ENCODE results near the gene PSMB4. TPM values are rescaled to one million over a fixed set of nuclear protein-coding genes. Genes with fewer than 3 reads are reported as not detected.
"Not testable (repeated sequence)": the region's sequence is repeated elsewhere in the genome, so short reads cannot be mapped to it uniquely, and the experiment has no call there.

PSMB4 gene
- polyA plus RNA-seq (2011; rRNA removed) (483 and 516 TPM in 2 replicates), polyA minus RNA-seq (2011; rRNA and poly(A)+ RNA removed) (284 and 352 TPM in 2 replicates)

DNA sequence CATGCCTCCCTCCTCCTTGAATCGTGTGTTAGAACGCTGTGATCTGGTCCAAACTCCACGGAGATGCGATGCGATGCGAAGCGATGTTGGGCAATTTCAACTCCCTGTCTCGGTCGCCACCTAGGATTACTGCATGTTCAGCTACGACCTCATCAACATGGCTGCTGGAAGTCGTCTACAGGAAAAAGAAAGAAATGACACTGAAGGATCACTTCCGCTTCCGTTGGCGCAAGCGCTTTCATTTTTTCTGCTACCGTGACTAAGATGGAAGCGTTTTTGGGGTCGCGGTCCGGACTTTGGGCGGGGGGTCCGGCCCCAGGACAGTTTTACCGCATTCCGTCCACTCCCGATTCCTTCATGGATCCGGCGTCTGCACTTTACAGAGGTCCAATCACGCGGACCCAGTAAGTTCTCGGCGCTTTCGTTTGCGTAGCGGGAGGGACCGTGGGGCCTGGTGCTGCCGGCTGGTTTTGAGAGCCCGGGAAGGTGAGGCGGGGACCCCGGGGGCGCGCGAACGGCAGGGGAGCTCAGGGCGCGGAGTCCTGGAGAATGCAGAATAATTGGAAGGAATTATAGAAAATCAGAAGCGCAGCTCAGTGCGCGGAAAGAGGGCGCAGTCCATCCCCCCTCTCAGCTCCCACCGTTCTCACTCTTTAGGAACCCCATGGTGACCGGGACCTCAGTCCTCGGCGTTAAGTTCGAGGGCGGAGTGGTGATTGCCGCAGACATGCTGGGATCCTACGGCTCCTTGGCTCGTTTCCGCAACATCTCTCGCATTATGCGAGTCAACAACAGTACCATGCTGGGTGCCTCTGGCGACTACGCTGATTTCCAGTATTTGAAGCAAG is at the start of gene PSMB4:
Gene PSMB4, plus strand, starts transcription at position 250 of the 848 bp plus-strand sequence. Its CDS starts 15 bp downstream, at position 265.
- peak within 1 kb of the TSS; percentile 81 for H3K27ac ChIP-seq (ENCODE audit: low read depth, low read length)
- TF ChIP-seq, protein P1, sequence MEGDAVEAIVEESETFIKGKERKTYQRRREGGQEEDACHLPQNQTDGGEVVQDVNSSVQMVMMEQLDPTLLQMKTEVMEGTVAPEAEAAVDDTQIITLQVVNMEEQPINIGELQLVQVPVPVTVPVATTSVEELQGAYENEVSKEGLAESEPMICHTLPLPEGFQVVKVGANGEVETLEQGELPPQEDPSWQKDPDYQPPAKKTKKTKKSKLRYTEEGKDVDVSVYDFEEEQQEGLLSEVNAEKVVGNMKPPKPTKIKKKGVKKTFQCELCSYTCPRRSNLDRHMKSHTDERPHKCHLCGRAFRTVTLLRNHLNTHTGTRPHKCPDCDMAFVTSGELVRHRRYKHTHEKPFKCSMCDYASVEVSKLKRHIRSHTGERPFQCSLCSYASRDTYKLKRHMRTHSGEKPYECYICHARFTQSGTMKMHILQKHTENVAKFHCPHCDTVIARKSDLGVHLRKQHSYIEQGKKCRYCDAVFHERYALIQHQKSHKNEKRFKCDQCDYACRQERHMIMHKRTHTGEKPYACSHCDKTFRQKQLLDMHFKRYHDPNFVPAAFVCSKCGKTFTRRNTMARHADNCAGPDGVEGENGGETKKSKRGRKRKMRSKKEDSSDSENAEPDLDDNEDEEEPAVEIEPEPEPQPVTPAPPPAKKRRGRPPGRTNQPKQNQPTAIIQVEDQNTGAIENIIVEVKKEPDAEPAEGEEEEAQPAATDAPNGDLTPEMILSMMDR (IDR thresholded peaks at IDR 0.05; ENCODE audit: low read depth, low read length) = peak; percentile 28; the same call in 1 of the 2 replicates
- peaks cover 4% of the 10 kb centered on the region; the same call in 1 of the 2 replicates for H3K9me3 ChIP-seq (ENCODE audit: control insufficient read depth, insufficient read depth, low read length)
- no peaks in the 10 kb centered on the region for H3K27me3 ChIP-seq (ENCODE audit: control insufficient read depth, insufficient read depth, low read length)
- peak; percentile 82 for DNase-seq (ENCODE audit: low read depth, low spot score)
- ChIA-PET CTCF (interaction anchor here (0.7 to 2.1 kb wide), 6 partner anchors 13 to 99 kb away, joined by 3 to 11 read pairs (median 3); no protein-coding TSS in a partner anchor), POLR2A (interaction anchor here (0.5 to 2.2 kb wide), 11 partner anchors 15 to 148 kb away, joined by 3 to 9 read pairs (median 4); partner anchors contain the start of gene PI4KB)
- H3K4me3 ChIP-seq (ENCODE audit: low read depth, low read length) = peak within 1 kb of the TSS; percentile 97

DNA sequence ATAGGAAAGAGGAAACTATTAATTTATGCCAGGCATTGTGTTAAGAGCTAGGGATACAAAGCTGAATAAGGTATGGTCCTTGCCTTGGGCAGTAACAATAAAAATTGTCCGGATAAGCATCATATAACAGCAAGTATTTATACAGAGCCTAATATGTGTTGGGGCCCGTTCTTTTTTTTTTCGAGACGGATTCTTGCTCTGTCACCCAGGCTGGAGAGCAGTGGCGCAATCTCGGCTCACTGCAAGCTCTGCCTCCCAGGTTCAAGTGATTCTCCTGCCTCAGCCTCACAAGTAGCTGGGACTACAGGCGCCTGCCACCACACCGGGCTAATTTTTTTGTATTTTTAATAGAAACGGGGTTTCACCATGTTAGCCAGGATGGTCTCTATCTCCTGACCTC is 49.0 kb upstream of the PSMB4 start:
- not testable (repeated sequence) for H3K27ac ChIP-seq (ENCODE audit: low read depth, low read length); DNase-seq (ENCODE audit: low read depth, low spot score); H3K4me3 ChIP-seq (ENCODE audit: low read depth, low read length); H3K27me3 ChIP-seq (ENCODE audit: control insufficient read depth, insufficient read depth, low read length)
- H3K9me3 ChIP-seq (ENCODE audit: control insufficient read depth, insufficient read depth, low read length) = peaks cover 18% of the 10 kb centered on the region
- ChIA-PET POLR2A (interaction anchor here (0.7 kb wide), 1 partner anchor 49 kb away, joined by 3 read pairs; the partner anchor contains the start of gene PSMB4), CTCF (interaction anchor here (0.6 to 3.4 kb wide), 2 partner anchors 10 to 69 kb away, joined by 4 to 25 read pairs; no protein-coding TSS in a partner anchor)

DNA sequence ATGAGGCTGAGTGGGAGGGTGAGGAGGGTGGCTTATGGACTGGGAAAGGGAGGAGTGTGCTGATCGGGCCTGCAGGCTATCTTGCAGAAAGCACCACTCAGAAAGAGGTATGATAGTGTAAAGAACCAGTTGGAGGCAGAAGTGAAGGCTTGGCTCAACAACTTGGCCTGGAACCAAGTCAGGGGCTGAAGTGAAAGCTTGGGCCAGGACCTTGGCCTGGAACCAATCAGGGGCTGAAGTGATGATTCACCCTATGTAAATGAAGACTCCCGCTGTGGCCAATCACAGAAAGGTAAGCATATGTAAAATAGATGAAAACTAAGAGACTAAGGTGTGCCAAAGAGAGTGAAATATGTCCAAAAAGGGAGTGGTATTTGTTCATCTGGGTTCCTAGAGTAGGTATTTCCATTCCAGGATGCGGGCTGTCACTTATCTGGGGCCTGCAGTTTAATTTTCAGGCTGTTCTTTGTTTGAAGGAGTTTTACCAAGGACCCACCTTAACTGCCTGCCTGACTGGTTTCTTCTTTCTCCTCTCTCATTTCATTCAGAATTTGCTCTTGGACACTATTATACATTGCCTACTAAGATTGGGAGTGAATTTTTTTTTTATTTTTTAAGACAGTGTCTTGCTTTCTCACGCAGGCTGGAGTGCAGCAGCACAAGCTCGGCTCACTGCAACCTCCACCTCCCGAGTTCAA is 47.2 kb upstream of the PSMB4 start:
- H3K4me3 ChIP-seq (ENCODE audit: low read depth, low read length) = no peak overlapping the region
- ChIA-PET POLR2A (interaction anchor here (0.6 kb wide), 1 partner anchor 27 kb away, joined by 3 read pairs; no protein-coding TSS in a partner anchor), CTCF (interaction anchor here (0.6 to 6.4 kb wide), 5 partner anchors 12 to 190 kb away, joined by 3 to 38 read pairs (median 3); no protein-coding TSS in a partner anchor)
- TF ChIP-seq, protein P1 (IDR thresholded peaks at IDR 0.05; ENCODE audit: low read depth, low read length) = no peak
- H3K9me3 ChIP-seq (ENCODE audit: control insufficient read depth, insufficient read depth, low read length) = peaks cover 18% of the 10 kb centered on the region
- H3K27ac ChIP-seq (ENCODE audit: low read depth, low read length) = no peak overlapping the region
- no peak for DNase-seq (ENCODE audit: low read depth, low spot score)
- no peaks in the 10 kb centered on the region for H3K27me3 ChIP-seq (ENCODE audit: control insufficient read depth, insufficient read depth, low read length)

DNA sequence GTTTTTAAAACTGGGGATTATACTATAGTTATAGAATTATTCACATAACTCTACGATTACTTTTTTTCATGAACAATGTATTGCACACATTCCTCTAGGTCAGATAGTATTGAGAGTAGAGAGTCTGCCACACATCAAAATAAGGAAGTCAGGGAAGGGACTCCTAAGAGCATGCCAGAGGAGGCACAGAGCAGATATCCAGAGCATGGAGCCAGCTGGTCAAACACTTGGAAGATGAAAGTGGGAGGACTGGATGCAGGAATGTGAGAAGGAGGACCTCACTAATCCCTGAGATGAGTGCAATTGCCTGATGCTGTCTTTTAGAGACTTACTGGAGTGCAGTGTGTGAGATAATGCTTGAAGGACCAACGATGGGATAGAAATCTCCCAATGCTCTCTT is 42.7 kb upstream of the PSMB4 start:
- Histone ChIP-seq H3K27me3 (ENCODE audit: control insufficient read depth, insufficient read depth, low read length) (no peaks in the 10 kb centered on the region), H3K27ac (ENCODE audit: low read depth, low read length) (no peak overlapping the region), H3K9me3 (ENCODE audit: control insufficient read depth, insufficient read depth, low read length) (peaks cover 10% of the 10 kb centered on the region), H3K4me3 (ENCODE audit: low read depth, low read length) (no peak overlapping the region)
- TF ChIP-seq, protein P1 (IDR thresholded peaks at IDR 0.05; ENCODE audit: low read depth, low read length) = no peak
- CTCF ChIA-PET = interaction anchor here (6.4 kb wide), 1 partner anchor 16 kb away, joined by 38 read pairs; no protein-coding TSS in a partner anchor
- no peak for DNase-seq (ENCODE audit: low read depth, low spot score)
- POLR2A ChIA-PET = interaction anchor here (0.6 kb wide), 2 partner anchors 15 to 86 kb away, joined by 3 read pairs; no protein-coding TSS in a partner anchor

DNA sequence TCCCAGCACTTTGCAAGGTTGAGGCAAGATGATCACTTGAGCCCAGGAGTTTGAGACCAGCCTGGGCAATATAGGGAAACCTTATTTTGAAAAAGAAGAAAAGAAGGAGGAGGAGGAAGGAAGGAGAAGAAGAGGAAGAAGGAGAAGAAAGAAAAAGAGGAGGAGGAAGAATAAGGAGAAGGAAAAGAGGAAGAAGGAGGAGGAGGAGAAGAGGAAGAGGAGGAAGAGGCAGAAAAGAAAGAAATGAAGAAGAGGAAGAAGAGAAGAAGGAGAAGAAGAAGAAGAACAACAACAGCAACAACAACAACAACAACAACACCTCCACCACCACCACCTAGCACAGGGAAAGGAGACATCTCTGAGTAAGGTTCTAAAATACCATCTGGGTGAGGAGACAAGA is 37.5 kb upstream of the PSMB4 start:
- no peak overlapping the region for H3K27ac ChIP-seq (ENCODE audit: low read depth, low read length)
- no peak for DNase-seq (ENCODE audit: low read depth, low spot score)
- ChIA-PET CTCF (no interaction called here), POLR2A (interaction anchor here (1.1 kb wide), 1 partner anchor 9 kb away, joined by 3 read pairs; no protein-coding TSS in a partner anchor)
- H3K27me3 ChIP-seq (ENCODE audit: control insufficient read depth, insufficient read depth, low read length) = no peaks in the 10 kb centered on the region
- TF ChIP-seq, protein P1 (IDR thresholded peaks at IDR 0.05; ENCODE audit: low read depth, low read length) = no peak
- no peak overlapping the region for H3K4me3 ChIP-seq (ENCODE audit: low read depth, low read length)
- peaks cover 11% of the 10 kb centered on the region for H3K9me3 ChIP-seq (ENCODE audit: control insufficient read depth, insufficient read depth, low read length)
